ENCODE results near the gene ZNF580.

DNA sequence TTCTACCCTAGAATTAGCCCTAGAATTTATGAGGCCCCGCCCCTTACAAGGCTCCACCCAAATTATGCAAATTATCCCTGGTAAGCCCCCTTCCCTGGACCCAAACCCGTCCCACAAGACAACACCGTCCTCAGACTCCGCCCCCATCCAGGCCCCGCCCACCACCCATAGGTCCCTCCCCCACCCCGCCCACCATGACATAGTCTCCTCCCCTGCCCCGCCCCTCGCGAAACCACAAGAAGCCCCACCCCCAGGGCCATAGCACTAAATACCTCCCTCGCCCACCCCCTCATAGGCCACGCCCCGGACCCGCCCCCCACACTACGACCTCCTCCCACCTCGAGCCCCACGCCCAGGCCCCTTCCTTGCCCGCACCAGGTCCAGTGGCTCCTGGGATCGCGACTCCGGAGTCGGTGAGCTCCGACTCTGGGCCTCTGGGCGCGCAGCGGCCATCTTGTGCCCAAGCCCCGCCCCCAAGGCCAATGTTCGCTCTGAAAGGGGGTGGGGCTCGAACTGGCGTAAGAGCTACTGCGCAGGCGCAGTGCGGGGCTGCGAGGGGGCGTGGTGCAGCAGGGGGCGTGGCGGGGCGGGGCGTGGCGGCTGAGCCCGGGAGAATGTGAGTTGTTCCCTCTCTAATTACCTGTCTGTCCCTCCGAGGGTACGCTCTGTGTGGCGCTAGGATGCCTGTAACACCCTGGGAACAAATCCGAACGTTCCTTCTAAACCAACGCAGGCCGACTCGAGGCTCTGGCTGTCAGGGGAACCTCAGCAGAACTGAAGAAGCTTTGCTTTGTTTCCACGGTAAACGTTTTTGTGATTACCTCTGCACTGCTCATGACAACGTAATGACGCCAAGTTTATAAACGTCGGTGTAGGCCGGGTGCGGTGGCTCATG is 16.4 kb upstream of the ZNF580 start, which contains the start of gene ZNF784:
- TF ChIP-seq ZFP3 (tag by site-specific recombination; IDR thresholded peaks at IDR 0.05; ENCODE audit: low read depth) (no peak), CTCF (tag by site-specific recombination; IDR thresholded peaks at IDR 0.05) (no peak), ZNF121 (tag by site-specific recombination; IDR thresholded peaks at IDR 0.05) (no peak), ZNF24 (tag by site-specific recombination; IDR thresholded peaks at IDR 0.05) (no peak), ZSCAN5A (tag by site-specific recombination; IDR thresholded peaks at IDR 0.05) (no peak), ZNF23 (tag by site-specific recombination; IDR thresholded peaks at IDR 0.05; ENCODE audit: borderline replicate concordance) (no peak), ZNF292 (tag by site-specific recombination; IDR thresholded peaks at IDR 0.05; ENCODE audit: borderline replicate concordance, low read depth) (no peak), BCL6B (tag by site-specific recombination; IDR thresholded peaks at IDR 0.05) (no peak), ZNF571 (tag by site-specific recombination; IDR thresholded peaks at IDR 0.05) (no peak), ZNF670 (tag by site-specific recombination; IDR thresholded peaks at IDR 0.05; ENCODE audit: low read depth) (no peak)
- TF ChIP-seq, protein P1, sequence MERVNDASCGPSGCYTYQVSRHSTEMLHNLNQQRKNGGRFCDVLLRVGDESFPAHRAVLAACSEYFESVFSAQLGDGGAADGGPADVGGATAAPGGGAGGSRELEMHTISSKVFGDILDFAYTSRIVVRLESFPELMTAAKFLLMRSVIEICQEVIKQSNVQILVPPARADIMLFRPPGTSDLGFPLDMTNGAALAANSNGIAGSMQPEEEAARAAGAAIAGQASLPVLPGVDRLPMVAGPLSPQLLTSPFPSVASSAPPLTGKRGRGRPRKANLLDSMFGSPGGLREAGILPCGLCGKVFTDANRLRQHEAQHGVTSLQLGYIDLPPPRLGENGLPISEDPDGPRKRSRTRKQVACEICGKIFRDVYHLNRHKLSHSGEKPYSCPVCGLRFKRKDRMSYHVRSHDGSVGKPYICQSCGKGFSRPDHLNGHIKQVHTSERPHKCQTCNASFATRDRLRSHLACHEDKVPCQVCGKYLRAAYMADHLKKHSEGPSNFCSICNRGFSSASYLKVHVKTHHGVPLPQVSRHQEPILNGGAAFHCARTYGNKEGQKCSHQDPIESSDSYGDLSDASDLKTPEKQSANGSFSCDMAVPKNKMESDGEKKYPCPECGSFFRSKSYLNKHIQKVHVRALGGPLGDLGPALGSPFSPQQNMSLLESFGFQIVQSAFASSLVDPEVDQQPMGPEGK (tag by site-specific recombination; IDR thresholded peaks at IDR 0.05), result peak; percentile 44
- TF ChIP-seq, protein P2, sequence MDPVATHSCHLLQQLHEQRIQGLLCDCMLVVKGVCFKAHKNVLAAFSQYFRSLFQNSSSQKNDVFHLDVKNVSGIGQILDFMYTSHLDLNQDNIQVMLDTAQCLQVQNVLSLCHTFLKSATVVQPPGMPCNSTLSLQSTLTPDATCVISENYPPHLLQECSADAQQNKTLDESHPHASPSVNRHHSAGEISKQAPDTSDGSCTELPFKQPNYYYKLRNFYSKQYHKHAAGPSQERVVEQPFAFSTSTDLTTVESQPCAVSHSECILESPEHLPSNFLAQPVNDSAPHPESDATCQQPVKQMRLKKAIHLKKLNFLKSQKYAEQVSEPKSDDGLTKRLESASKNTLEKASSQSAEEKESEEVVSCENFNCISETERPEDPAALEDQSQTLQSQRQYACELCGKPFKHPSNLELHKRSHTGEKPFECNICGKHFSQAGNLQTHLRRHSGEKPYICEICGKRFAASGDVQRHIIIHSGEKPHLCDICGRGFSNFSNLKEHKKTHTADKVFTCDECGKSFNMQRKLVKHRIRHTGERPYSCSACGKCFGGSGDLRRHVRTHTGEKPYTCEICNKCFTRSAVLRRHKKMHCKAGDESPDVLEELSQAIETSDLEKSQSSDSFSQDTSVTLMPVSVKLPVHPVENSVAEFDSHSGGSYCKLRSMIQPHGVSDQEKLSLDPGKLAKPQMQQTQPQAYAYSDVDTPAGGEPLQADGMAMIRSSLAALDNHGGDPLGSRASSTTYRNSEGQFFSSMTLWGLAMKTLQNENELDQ (tag by site-specific recombination; IDR thresholded peaks at IDR 0.05; ENCODE audit: low read depth), result no peak

Measured in HEK293 (cell line).